ENCODE data around the gene GREB1L.
"Not testable (repeated sequence)": the region's sequence is repeated elsewhere in the genome, so short reads cannot be mapped to it uniquely, and the experiment has no call there.

Gene GREB1L

GRCh38 chr18:21272016-21272579 is 30.1 kb downstream of the GREB1L start:
- Histone ChIP-seq H3K27ac (ENCODE audit: insufficient read depth in 1 of 2, low read depth in 1 of 2, low read length in 2 of 2, poor library complexity in 1 of 2, severe bottlenecking in 2 of 2) (no peak overlapping the region), H3K27me3 (replicated peaks in 2 of 5; ENCODE audit: control insufficient read depth in 4 of 5, insufficient read depth in 5 of 5, low read length in 4 of 5) (no peaks in the 10 kb centered on the region), H3K36me3 (ENCODE audit: control insufficient read depth in 4 of 4, insufficient read depth in 4 of 4, low read length in 3 of 4) (no peaks in the 10 kb centered on the region), H3K9me3 (ENCODE audit: control extremely low read depth in 1 of 5, control insufficient read depth in 4 of 5, insufficient read depth in 2 of 5, low read depth in 1 of 5, low read length in 4 of 5) (no peaks in the 10 kb centered on the region), H3K4me3 (ENCODE audit: control insufficient read depth in 1 of 7, extremely low read depth in 1 of 7, insufficient read depth in 4 of 7, low read depth in 2 of 7, low read length in 6 of 7) (no peak overlapping the region), H3K4me1 (ENCODE audit: control extremely low read depth in 1 of 4, control insufficient read depth in 4 of 4, insufficient read depth in 4 of 4, low read length in 3 of 4) (no peaks in the 10 kb centered on the region)
- POLR2A ChIA-PET, result no interaction called here
- WGBS (ENCODE audit: insufficient coverage), result 45% methylated on average over 4 of the region's 4 CpGs
- no peak for DNase-seq
- CTCF ChIA-PET, result no interaction called here

- no peaks in the 10 kb centered on the region for H3K27me3 ChIP-seq (replicated peaks in 2 of 5; ENCODE audit: control insufficient read depth in 4 of 5, insufficient read depth in 5 of 5, low read length in 4 of 5)
- H3K36me3 ChIP-seq (ENCODE audit: control insufficient read depth in 4 of 4, insufficient read depth in 4 of 4, low read length in 3 of 4), result no peaks in the 10 kb centered on the region
- WGBS (ENCODE audit: insufficient coverage), result 61% methylated on average over 3 of the region's 3 CpGs
- H3K27ac ChIP-seq (ENCODE audit: insufficient read depth in 1 of 2, low read depth in 1 of 2, low read length in 2 of 2, poor library complexity in 1 of 2, severe bottlenecking in 2 of 2), result no peak overlapping the region
- H3K9me3 ChIP-seq (ENCODE audit: control extremely low read depth in 1 of 5, control insufficient read depth in 4 of 5, insufficient read depth in 2 of 5, low read depth in 1 of 5, low read length in 4 of 5), result no peaks in the 10 kb centered on the region
- DNase-seq, result no peak
- H3K4me1 ChIP-seq (ENCODE audit: control extremely low read depth in 1 of 4, control insufficient read depth in 4 of 4, insufficient read depth in 4 of 4, low read length in 3 of 4), result no peaks in the 10 kb centered on the region
- ChIA-PET CTCF (no interaction called here), POLR2A (no interaction called here)
- no peak overlapping the region for H3K4me3 ChIP-seq (ENCODE audit: control insufficient read depth in 1 of 7, extremely low read depth in 1 of 7, insufficient read depth in 4 of 7, low read depth in 2 of 7, low read length in 6 of 7)
These were observed 31.5 kb downstream of the GREB1L start for GRCh38 chr18:21273568-21273967.

- no peaks in the 10 kb centered on the region for H3K36me3 ChIP-seq (ENCODE audit: control insufficient read depth in 4 of 4, insufficient read depth in 4 of 4, low read length in 3 of 4)
- no peak overlapping the region for H3K27ac ChIP-seq (ENCODE audit: insufficient read depth in 1 of 2, low read depth in 1 of 2, low read length in 2 of 2, poor library complexity in 1 of 2, severe bottlenecking in 2 of 2)
- CTCF ChIA-PET, result no interaction called here
- H3K27me3 ChIP-seq (replicated peaks in 2 of 5; ENCODE audit: control insufficient read depth in 4 of 5, insufficient read depth in 5 of 5, low read length in 4 of 5), result peaks cover 0 to under 1% (median 0%) of the 10 kb centered on the region in 5 experiments
- no peaks in the 10 kb centered on the region for H3K4me1 ChIP-seq (ENCODE audit: control extremely low read depth in 1 of 4, control insufficient read depth in 4 of 4, insufficient read depth in 4 of 4, low read length in 3 of 4)
- POLR2A ChIA-PET, result no interaction called here
- no peak overlapping the region for H3K4me3 ChIP-seq (ENCODE audit: control insufficient read depth in 1 of 7, extremely low read depth in 1 of 7, insufficient read depth in 4 of 7, low read depth in 2 of 7, low read length in 6 of 7)
- no peaks in the 10 kb centered on the region for H3K9me3 ChIP-seq (ENCODE audit: control extremely low read depth in 1 of 5, control insufficient read depth in 4 of 5, insufficient read depth in 2 of 5, low read depth in 1 of 5, low read length in 4 of 5)
- WGBS (ENCODE audit: insufficient coverage), result 100% methylated on average over 6 of the region's 7 CpGs
- DNase-seq, result no peak
These were observed 33.6 kb downstream of the GREB1L start for GRCh38 chr18:21275645-21276044.

- Histone ChIP-seq H3K4me3 (ENCODE audit: control insufficient read depth in 1 of 7, extremely low read depth in 1 of 7, insufficient read depth in 4 of 7, low read depth in 2 of 7, low read length in 6 of 7) (no peak overlapping the region), H3K36me3 (ENCODE audit: control insufficient read depth in 4 of 4, insufficient read depth in 4 of 4, low read length in 3 of 4) (no peaks in the 10 kb centered on the region), H3K9me3 (ENCODE audit: control extremely low read depth in 1 of 5, control insufficient read depth in 4 of 5, insufficient read depth in 2 of 5, low read depth in 1 of 5, low read length in 4 of 5) (no peaks in the 10 kb centered on the region), H3K27ac (ENCODE audit: insufficient read depth in 1 of 2, low read depth in 1 of 2, low read length in 2 of 2, poor library complexity in 1 of 2, severe bottlenecking in 2 of 2) (no peak overlapping the region), H3K27me3 (replicated peaks in 2 of 5; ENCODE audit: control insufficient read depth in 4 of 5, insufficient read depth in 5 of 5, low read length in 4 of 5) (peaks cover 0 to 4% (median 0%) of the 10 kb centered on the region in 5 experiments), H3K4me1 (ENCODE audit: control extremely low read depth in 1 of 4, control insufficient read depth in 4 of 4, insufficient read depth in 4 of 4, low read length in 3 of 4) (no peaks in the 10 kb centered on the region)
- POLR2A ChIA-PET, result no interaction called here
- no peak for DNase-seq
- CTCF ChIA-PET, result no interaction called here
- WGBS (ENCODE audit: insufficient coverage), result 91% methylated on average over 4 of the region's 4 CpGs
These were observed 35.5 kb downstream of the GREB1L start for GRCh38 chr18:21277578-21277977.

- WGBS (ENCODE audit: insufficient coverage), result no CpG with 5 or more reads among the region's 6 CpGs
- H3K4me3 ChIP-seq (ENCODE audit: control insufficient read depth in 1 of 7, extremely low read depth in 1 of 7, insufficient read depth in 4 of 7, low read depth in 2 of 7, low read length in 6 of 7); H3K9me3 ChIP-seq (ENCODE audit: control extremely low read depth in 1 of 5, control insufficient read depth in 4 of 5, insufficient read depth in 2 of 5, low read depth in 1 of 5, low read length in 4 of 5); CTCF ChIA-PET; H3K27me3 ChIP-seq (replicated peaks in 2 of 5; ENCODE audit: control insufficient read depth in 4 of 5, insufficient read depth in 5 of 5, low read length in 4 of 5); H3K27ac ChIP-seq (ENCODE audit: insufficient read depth in 1 of 2, low read depth in 1 of 2, low read length in 2 of 2, poor library complexity in 1 of 2, severe bottlenecking in 2 of 2); DNase-seq; H3K4me1 ChIP-seq (ENCODE audit: control extremely low read depth in 1 of 4, control insufficient read depth in 4 of 4, insufficient read depth in 4 of 4, low read length in 3 of 4); H3K36me3 ChIP-seq (ENCODE audit: control insufficient read depth in 4 of 4, insufficient read depth in 4 of 4, low read length in 3 of 4); POLR2A ChIA-PET: not testable (repeated sequence)
These were observed 36.2 kb downstream of the GREB1L start for GRCh38 chr18:21278218-21278617.

GRCh38 chr18:21281603-21282002 is 39.6 kb downstream of the GREB1L start:
- ChIA-PET POLR2A (no interaction called here), CTCF (interaction anchor here (0.9 kb wide), 1 partner anchor 129 kb away, joined by 3 read pairs; no protein-coding TSS in a partner anchor)
- no peak overlapping the region for H3K4me3 ChIP-seq (ENCODE audit: control insufficient read depth in 1 of 7, extremely low read depth in 1 of 7, insufficient read depth in 4 of 7, low read depth in 2 of 7, low read length in 6 of 7)
- H3K27ac ChIP-seq (ENCODE audit: insufficient read depth in 1 of 2, low read depth in 1 of 2, low read length in 2 of 2, poor library complexity in 1 of 2, severe bottlenecking in 2 of 2), result no peak overlapping the region
- no peak for DNase-seq
- H3K4me1 ChIP-seq (ENCODE audit: control extremely low read depth in 1 of 4, control insufficient read depth in 4 of 4, insufficient read depth in 4 of 4, low read length in 3 of 4), result no peaks in the 10 kb centered on the region
- H3K36me3 ChIP-seq (ENCODE audit: control insufficient read depth in 4 of 4, insufficient read depth in 4 of 4, low read length in 3 of 4), result no peaks in the 10 kb centered on the region
- no peaks in the 10 kb centered on the region for H3K9me3 ChIP-seq (ENCODE audit: control extremely low read depth in 1 of 5, control insufficient read depth in 4 of 5, insufficient read depth in 2 of 5, low read depth in 1 of 5, low read length in 4 of 5)
- H3K27me3 ChIP-seq (replicated peaks in 2 of 5; ENCODE audit: control insufficient read depth in 4 of 5, insufficient read depth in 5 of 5, low read length in 4 of 5), result peaks cover 0 to 8% (median 0%) of the 10 kb centered on the region in 5 experiments

GRCh38 chr18:21284540-21284939 is 42.5 kb downstream of the GREB1L start:
- H3K27me3 ChIP-seq (replicated peaks in 2 of 5; ENCODE audit: control insufficient read depth in 4 of 5, insufficient read depth in 5 of 5, low read length in 4 of 5), result peaks cover 0 to 8% (median 1%) of the 10 kb centered on the region in 5 experiments
- WGBS (ENCODE audit: insufficient coverage), result 100% methylated on average over 2 of the region's 3 CpGs

More at GRCh38 chr18:21284540-21284939, 42.5 kb downstream of the GREB1L start:
- Histone ChIP-seq H3K36me3 (ENCODE audit: control insufficient read depth in 4 of 4, insufficient read depth in 4 of 4, low read length in 3 of 4) (no peaks in the 10 kb centered on the region), H3K4me1 (ENCODE audit: control extremely low read depth in 1 of 4, control insufficient read depth in 4 of 4, insufficient read depth in 4 of 4, low read length in 3 of 4) (no peaks in the 10 kb centered on the region), H3K9me3 (ENCODE audit: control extremely low read depth in 1 of 5, control insufficient read depth in 4 of 5, insufficient read depth in 2 of 5, low read depth in 1 of 5, low read length in 4 of 5) (no peaks in the 10 kb centered on the region), H3K27ac (ENCODE audit: insufficient read depth in 1 of 2, low read depth in 1 of 2, low read length in 2 of 2, poor library complexity in 1 of 2, severe bottlenecking in 2 of 2) (no peak overlapping the region), H3K4me3 (ENCODE audit: control insufficient read depth in 1 of 7, extremely low read depth in 1 of 7, insufficient read depth in 4 of 7, low read depth in 2 of 7, low read length in 6 of 7) (no peak overlapping the region)
- ChIA-PET POLR2A (no interaction called here), CTCF (no interaction called here)
- DNase-seq, result no peak
